H1 (cell line): ENCODE data around the gene PSME3. TPM values are rescaled to one million over a fixed set of nuclear protein-coding genes. Genes with fewer than 3 reads are reported as not detected.

Experiments
- CREB1 ChIP-seq: IDR thresholded peaks from 2 replicates; pipeline ENCODE4 v1.6.1; 2012; ENCODE audit warnings: inconsistent platforms
- FOSL1 ChIP-seq: IDR thresholded peaks from 2 replicates; pipeline ENCODE4 v1.6.1; 2011; ENCODE audit warnings: mild to moderate bottlenecking, low read depth, low read length, moderate library complexity; ENCODE audit not compliant: insufficient read depth
- HDAC2 ChIP-seq, 2 experiments: fragments of 300-600 bp in 1 of 2; sonication (generic) in 1 of 2; IDR thresholded peaks; 2 replicates each; pipeline ENCODE4 v1.6.1; 2011 to 2012; ENCODE audit warnings: low read depth in 2 of 2, low read length in 2 of 2, mild to moderate bottlenecking in 2 of 2, moderate library complexity in 2 of 2, borderline replicate concordance in 1 of 2, inconsistent platforms in 1 of 2
- JUN ChIP-seq: IDR thresholded peaks from 2 replicates; pipeline ENCODE4 v1.6.1; 2011; ENCODE audit warnings: low read depth, mild to moderate bottlenecking, improper control_type of control experiment, low read length
- SP1 ChIP-seq: IDR thresholded peaks from 2 replicates; pipeline ENCODE4 v1.6.1; 2011; ENCODE audit warnings: low read depth, low read length
- SUZ12 ChIP-seq: fragments of 200-600 bp; sonication (generic); IDR thresholded peaks from 2 replicates; pipeline ENCODE4 v1.6.1; 2012; ENCODE audit warnings: mild to moderate bottlenecking, inconsistent platforms, low read length, moderate library complexity, mixed read lengths
- TAF7 ChIP-seq: optimal IDR thresholded peaks from 2 replicates; pipeline ENCODE3; 2011; ENCODE audit warnings: low read depth, mild to moderate bottlenecking, inconsistent platforms, low read length, moderate library complexity, borderline replicate concordance
- ZNF274 ChIP-seq: IDR thresholded peaks from 2 replicates; pipeline ENCODE4 v1.7.0; 2012; ENCODE audit warnings: low read length, borderline replicate concordance; ENCODE audit errors: extremely low read depth
- polyA plus RNA-seq, 7 experiments: library from polyadenylated mRNA; depleted of rRNA in 3 of 7; stranded (reverse) in 5 of 7; unstranded in 2 of 7; fragments of >200 nt in 5 of 7; fragments of 200-250 nt in 2 of 7; gene quantifications; 1 replicate in 5 of 7; 2 replicates in 1 of 7; 4 replicates in 1 of 7; pipeline versions ENCODE4 v1.2.1 to v1.2.3, GENCODE V29; 2011 to 2013; ENCODE audit warnings: missing spikeins in 2 of 7, mixed read lengths in 2 of 7
- total RNA-seq: library from RNA; stranded (reverse); fragmentation: NEBNext Ultra II Directional; extraction: Animal tissue kit (Norgen Biotek cat#: 25700); gene quantifications from 2 replicates; pipeline ENCODE4 v1.2.1, GENCODE V29; 2021
- TF ChIP-seq, protein P1 (sequence below): fragments of 300-600 bp; sonication (generic); IDR thresholded peaks from 2 replicates; pipeline ENCODE4 v1.7.1; 2012; ENCODE audit warnings: low read length, moderate library complexity, mild to moderate bottlenecking, inconsistent platforms; ENCODE audit not compliant: insufficient replicate concordance
- TF ChIP-seq, protein P2 (sequence below): IDR thresholded peaks from 2 replicates; pipeline ENCODE4 v1.6.1; 2012; ENCODE audit warnings: low read length, inconsistent platforms

The PSME3 gene
- total and polyA plus RNA-seq, 2 of the 8 experiments (the other 6 are each of a cell fraction or from before 2014, with no cell fraction given), result 149 to 224 TPM

DNA sequence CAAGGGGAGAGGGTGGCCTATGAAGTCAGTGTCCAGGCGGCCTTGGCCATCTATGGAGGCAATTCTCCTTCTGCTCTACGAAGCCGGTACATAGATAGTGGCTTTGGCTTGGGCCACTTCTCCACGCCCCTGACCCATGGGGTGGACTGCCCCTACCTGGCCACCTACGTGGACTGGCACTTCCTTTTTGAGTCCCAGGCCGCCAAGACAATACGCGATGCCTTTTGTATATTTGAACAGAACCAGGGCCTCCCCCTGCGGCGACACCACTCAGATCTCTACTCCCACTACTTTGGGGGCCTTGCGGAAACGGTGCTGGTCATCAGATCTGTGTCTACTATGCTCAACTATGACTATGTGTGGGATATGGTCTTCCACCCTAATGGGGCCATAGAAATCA, 35.1 kb downstream of the PSME3 start (continued):
- TF ChIP-seq, protein P1, sequence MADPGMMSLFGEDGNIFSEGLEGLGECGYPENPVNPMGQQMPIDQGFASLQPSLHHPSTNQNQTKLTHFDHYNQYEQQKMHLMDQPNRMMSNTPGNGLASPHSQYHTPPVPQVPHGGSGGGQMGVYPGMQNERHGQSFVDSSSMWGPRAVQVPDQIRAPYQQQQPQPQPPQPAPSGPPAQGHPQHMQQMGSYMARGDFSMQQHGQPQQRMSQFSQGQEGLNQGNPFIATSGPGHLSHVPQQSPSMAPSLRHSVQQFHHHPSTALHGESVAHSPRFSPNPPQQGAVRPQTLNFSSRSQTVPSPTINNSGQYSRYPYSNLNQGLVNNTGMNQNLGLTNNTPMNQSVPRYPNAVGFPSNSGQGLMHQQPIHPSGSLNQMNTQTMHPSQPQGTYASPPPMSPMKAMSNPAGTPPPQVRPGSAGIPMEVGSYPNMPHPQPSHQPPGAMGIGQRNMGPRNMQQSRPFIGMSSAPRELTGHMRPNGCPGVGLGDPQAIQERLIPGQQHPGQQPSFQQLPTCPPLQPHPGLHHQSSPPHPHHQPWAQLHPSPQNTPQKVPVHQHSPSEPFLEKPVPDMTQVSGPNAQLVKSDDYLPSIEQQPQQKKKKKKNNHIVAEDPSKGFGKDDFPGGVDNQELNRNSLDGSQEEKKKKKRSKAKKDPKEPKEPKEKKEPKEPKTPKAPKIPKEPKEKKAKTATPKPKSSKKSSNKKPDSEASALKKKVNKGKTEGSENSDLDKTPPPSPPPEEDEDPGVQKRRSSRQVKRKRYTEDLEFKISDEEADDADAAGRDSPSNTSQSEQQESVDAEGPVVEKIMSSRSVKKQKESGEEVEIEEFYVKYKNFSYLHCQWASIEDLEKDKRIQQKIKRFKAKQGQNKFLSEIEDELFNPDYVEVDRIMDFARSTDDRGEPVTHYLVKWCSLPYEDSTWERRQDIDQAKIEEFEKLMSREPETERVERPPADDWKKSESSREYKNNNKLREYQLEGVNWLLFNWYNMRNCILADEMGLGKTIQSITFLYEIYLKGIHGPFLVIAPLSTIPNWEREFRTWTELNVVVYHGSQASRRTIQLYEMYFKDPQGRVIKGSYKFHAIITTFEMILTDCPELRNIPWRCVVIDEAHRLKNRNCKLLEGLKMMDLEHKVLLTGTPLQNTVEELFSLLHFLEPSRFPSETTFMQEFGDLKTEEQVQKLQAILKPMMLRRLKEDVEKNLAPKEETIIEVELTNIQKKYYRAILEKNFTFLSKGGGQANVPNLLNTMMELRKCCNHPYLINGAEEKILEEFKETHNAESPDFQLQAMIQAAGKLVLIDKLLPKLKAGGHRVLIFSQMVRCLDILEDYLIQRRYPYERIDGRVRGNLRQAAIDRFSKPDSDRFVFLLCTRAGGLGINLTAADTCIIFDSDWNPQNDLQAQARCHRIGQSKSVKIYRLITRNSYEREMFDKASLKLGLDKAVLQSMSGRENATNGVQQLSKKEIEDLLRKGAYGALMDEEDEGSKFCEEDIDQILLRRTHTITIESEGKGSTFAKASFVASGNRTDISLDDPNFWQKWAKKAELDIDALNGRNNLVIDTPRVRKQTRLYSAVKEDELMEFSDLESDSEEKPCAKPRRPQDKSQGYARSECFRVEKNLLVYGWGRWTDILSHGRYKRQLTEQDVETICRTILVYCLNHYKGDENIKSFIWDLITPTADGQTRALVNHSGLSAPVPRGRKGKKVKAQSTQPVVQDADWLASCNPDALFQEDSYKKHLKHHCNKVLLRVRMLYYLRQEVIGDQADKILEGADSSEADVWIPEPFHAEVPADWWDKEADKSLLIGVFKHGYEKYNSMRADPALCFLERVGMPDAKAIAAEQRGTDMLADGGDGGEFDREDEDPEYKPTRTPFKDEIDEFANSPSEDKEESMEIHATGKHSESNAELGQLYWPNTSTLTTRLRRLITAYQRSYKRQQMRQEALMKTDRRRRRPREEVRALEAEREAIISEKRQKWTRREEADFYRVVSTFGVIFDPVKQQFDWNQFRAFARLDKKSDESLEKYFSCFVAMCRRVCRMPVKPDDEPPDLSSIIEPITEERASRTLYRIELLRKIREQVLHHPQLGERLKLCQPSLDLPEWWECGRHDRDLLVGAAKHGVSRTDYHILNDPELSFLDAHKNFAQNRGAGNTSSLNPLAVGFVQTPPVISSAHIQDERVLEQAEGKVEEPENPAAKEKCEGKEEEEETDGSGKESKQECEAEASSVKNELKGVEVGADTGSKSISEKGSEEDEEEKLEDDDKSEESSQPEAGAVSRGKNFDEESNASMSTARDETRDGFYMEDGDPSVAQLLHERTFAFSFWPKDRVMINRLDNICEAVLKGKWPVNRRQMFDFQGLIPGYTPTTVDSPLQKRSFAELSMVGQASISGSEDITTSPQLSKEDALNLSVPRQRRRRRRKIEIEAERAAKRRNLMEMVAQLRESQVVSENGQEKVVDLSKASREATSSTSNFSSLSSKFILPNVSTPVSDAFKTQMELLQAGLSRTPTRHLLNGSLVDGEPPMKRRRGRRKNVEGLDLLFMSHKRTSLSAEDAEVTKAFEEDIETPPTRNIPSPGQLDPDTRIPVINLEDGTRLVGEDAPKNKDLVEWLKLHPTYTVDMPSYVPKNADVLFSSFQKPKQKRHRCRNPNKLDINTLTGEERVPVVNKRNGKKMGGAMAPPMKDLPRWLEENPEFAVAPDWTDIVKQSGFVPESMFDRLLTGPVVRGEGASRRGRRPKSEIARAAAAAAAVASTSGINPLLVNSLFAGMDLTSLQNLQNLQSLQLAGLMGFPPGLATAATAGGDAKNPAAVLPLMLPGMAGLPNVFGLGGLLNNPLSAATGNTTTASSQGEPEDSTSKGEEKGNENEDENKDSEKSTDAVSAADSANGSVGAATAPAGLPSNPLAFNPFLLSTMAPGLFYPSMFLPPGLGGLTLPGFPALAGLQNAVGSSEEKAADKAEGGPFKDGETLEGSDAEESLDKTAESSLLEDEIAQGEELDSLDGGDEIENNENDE, result no peak
- TF ChIP-seq SUZ12 (no peak), CREB1 (no peak), JUN (no peak), HDAC2 (IDR thresholded peaks at IDR 0.05; ENCODE audit: borderline replicate concordance in 1 of 2, low read depth in 2 of 2, low read length in 2 of 2) (no peak), ZNF274 (no peak), SP1 (no peak), FOSL1 (no peak), TAF7 (no peak)
- TF ChIP-seq, protein P2, sequence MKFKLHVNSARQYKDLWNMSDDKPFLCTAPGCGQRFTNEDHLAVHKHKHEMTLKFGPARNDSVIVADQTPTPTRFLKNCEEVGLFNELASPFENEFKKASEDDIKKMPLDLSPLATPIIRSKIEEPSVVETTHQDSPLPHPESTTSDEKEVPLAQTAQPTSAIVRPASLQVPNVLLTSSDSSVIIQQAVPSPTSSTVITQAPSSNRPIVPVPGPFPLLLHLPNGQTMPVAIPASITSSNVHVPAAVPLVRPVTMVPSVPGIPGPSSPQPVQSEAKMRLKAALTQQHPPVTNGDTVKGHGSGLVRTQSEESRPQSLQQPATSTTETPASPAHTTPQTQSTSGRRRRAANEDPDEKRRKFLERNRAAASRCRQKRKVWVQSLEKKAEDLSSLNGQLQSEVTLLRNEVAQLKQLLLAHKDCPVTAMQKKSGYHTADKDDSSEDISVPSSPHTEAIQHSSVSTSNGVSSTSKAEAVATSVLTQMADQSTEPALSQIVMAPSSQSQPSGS, result no peak
